Measurements from ENCODE around the gene FRMD4A. TPM values are rescaled to one million over a fixed set of nuclear protein-coding genes. Genes with fewer than 3 reads are reported as not detected.

FRMD4A gene
- total and polyA plus RNA-seq, 10 of the 15 experiments (the other 5 are each of a cell fraction or from before 2014, with no cell fraction given) = 17.8 to 75.2 (median 39.1) TPM

DNA sequence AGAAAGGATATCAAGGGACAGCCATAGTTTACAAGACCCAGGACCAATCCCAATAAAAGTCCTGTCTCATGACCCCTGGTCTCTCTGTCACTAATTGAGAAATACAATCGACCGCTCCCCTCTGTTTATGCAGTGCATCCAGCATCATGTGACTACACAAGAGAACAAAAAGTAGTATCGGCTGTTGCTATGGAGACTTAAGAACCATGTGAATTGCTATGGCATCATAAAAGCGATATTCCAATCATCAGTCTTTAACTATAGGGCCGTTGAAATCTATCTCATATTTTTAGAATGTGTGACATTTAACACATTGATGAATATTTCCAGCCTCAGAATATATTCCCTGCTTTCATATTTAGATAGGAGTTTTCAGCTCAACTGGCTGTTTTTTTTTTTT lies 139.3 kb downstream of the FRMD4A start:
- DNase-seq (ENCODE audit: low read depth, low spot score) (no peak), FAIRE-seq (no peak), ATAC-seq (no peak)
- Histone ChIP-seq H3K27me3 (replicated peaks in 1 of 2; ENCODE audit: control insufficient read depth in 2 of 2, insufficient read depth in 2 of 2, low read length in 1 of 2) (peaks cover 0 to 3% of the 10 kb centered on the region in 2 experiments; a peak in 2 of 4 replicates), H3K4me2 (ENCODE audit: control insufficient read depth, insufficient read depth) (no peak overlapping the region), H3K27ac (ENCODE audit: control insufficient read depth, insufficient read depth) (no peak overlapping the region), H3K9me3 (replicated peaks; ENCODE audit: control insufficient read depth, insufficient read depth, low read length) (no peaks in the 10 kb centered on the region), H4K20me1 (ENCODE audit: control insufficient read depth, insufficient read depth) (no peaks in the 10 kb centered on the region), H3K4me3 (no peak overlapping the region), H2AFZ (ENCODE audit: control insufficient read depth, low read depth, low read length) (no peak overlapping the region), H3K4me1 (ENCODE audit: control insufficient read depth, insufficient read depth, low read length) (no peaks in the 10 kb centered on the region), H3K79me2 (ENCODE audit: control insufficient read depth, insufficient read depth, low read length) (no peaks in the 10 kb centered on the region), H3K9ac (ENCODE audit: control insufficient read depth, insufficient read depth, low read length) (no peak overlapping the region), H3K36me3 (ENCODE audit: control insufficient read depth in 2 of 2, insufficient read depth in 2 of 2, low read length in 1 of 2) (no peaks in the 10 kb centered on the region)
- intact Hi-C loops (cut with micrococcal nuclease; ENCODE audit: unreplicated experiment) = no loop called here
- WGBS (ENCODE audit: insufficient coverage, insufficient replicate concordance, low lambda C conversion rate, missing lambda C conversion rate) = 45% methylated on average over 5 of the region's 5 CpGs
- in situ Hi-C loops (cut with MboI) = loop anchor here (10.0 kb wide), 1 partner anchor 633 kb away; no protein-coding TSS in a partner anchor
- ChIA-PET CTCF (interaction anchor here (0.5 to 4.9 kb wide), 3 partner anchors 9 to 780 kb away, joined by 3 to 21 read pairs (median 3); no protein-coding TSS in a partner anchor), SMC1A (ENCODE audit: uncharacterized antibody, unreplicated experiment) (no interaction called here), POLR2A (no interaction called here), RAD21 (ENCODE audit: unreplicated experiment) (no interaction called here)
- TF ChIP-seq KLF5 (IDR thresholded peaks at IDR 0.05; ENCODE audit: partially characterized antibody) (no peak), RAD21 (IDR thresholded peaks at IDR 0.05; ENCODE audit: insufficient read depth, low read depth, low read length) (no peak), TBL1XR1 (IDR thresholded peaks at IDR 0.05; ENCODE audit: low read depth, low read length) (no peak), TARDBP (IDR thresholded peaks at IDR 0.05; ENCODE audit: borderline replicate concordance) (no peak), HDAC6 (IDR thresholded peaks at IDR 0.05; ENCODE audit: unreplicated experiment) (no peak), RBBP5 (conservative IDR thresholded peaks at IDR 0.05) (no peak)
- TF ChIP-seq, protein P1, sequence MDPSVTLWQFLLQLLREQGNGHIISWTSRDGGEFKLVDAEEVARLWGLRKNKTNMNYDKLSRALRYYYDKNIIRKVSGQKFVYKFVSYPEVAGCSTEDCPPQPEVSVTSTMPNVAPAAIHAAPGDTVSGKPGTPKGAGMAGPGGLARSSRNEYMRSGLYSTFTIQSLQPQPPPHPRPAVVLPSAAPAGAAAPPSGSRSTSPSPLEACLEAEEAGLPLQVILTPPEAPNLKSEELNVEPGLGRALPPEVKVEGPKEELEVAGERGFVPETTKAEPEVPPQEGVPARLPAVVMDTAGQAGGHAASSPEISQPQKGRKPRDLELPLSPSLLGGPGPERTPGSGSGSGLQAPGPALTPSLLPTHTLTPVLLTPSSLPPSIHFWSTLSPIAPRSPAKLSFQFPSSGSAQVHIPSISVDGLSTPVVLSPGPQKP (IDR thresholded peaks at IDR 0.05; ENCODE audit: low read depth, low read length) = no peak
- BruUV-seq (replicated peaks) = no TSS peak

DNA sequence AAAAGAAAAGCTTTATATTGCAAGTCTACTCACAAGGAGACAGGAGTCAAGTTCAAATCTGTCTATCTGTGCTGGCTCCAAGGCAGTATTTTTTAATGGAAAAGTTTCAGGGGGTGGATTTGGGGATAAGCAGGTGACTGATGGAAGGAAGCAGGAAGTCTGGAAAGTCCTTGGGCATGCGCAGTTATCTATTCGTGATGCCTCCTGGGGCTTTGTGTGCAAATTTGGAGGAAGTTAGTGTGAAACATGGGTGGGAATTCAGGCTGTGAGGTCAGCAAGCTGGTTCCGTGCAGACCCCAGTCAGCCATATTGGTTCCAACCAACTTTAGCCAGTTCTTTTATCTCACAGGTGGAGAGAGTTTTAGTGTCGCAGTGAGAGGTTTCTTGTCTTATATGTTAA lies 140.0 kb downstream of the FRMD4A start:
- Histone ChIP-seq H3K4me3 (no peak overlapping the region), H3K4me2 (ENCODE audit: control insufficient read depth, insufficient read depth) (no peak overlapping the region), H3K27ac (ENCODE audit: control insufficient read depth, insufficient read depth) (no peak overlapping the region), H3K9me3 (replicated peaks; ENCODE audit: control insufficient read depth, insufficient read depth, low read length) (peaks cover 2% of the 10 kb centered on the region; the same call in 1 of the 3 replicates), H3K36me3 (ENCODE audit: control insufficient read depth in 2 of 2, insufficient read depth in 2 of 2, low read length in 1 of 2) (no peaks in the 10 kb centered on the region), H3K79me2 (ENCODE audit: control insufficient read depth, insufficient read depth, low read length) (no peaks in the 10 kb centered on the region), H3K27me3 (replicated peaks in 1 of 2; ENCODE audit: control insufficient read depth in 2 of 2, insufficient read depth in 2 of 2, low read length in 1 of 2) (peaks cover 0 to 1% of the 10 kb centered on the region in 2 experiments; a peak in 2 of 4 replicates), H2AFZ (ENCODE audit: control insufficient read depth, low read depth, low read length) (no peak overlapping the region), H3K9ac (ENCODE audit: control insufficient read depth, insufficient read depth, low read length) (no peak overlapping the region), H4K20me1 (ENCODE audit: control insufficient read depth, insufficient read depth) (no peaks in the 10 kb centered on the region), H3K4me1 (ENCODE audit: control insufficient read depth, insufficient read depth, low read length) (peaks cover 2% of the 10 kb centered on the region)
- WGBS (ENCODE audit: insufficient coverage, insufficient replicate concordance, low lambda C conversion rate, missing lambda C conversion rate) = 40% methylated on average over 4 of the region's 4 CpGs
- in situ Hi-C loops (cut with MboI) (loop anchor here (10.0 kb wide), 1 partner anchor 634 kb away; no protein-coding TSS in a partner anchor), intact Hi-C loops (cut with micrococcal nuclease; ENCODE audit: unreplicated experiment) (no loop called here)
- TF ChIP-seq, protein P2, sequence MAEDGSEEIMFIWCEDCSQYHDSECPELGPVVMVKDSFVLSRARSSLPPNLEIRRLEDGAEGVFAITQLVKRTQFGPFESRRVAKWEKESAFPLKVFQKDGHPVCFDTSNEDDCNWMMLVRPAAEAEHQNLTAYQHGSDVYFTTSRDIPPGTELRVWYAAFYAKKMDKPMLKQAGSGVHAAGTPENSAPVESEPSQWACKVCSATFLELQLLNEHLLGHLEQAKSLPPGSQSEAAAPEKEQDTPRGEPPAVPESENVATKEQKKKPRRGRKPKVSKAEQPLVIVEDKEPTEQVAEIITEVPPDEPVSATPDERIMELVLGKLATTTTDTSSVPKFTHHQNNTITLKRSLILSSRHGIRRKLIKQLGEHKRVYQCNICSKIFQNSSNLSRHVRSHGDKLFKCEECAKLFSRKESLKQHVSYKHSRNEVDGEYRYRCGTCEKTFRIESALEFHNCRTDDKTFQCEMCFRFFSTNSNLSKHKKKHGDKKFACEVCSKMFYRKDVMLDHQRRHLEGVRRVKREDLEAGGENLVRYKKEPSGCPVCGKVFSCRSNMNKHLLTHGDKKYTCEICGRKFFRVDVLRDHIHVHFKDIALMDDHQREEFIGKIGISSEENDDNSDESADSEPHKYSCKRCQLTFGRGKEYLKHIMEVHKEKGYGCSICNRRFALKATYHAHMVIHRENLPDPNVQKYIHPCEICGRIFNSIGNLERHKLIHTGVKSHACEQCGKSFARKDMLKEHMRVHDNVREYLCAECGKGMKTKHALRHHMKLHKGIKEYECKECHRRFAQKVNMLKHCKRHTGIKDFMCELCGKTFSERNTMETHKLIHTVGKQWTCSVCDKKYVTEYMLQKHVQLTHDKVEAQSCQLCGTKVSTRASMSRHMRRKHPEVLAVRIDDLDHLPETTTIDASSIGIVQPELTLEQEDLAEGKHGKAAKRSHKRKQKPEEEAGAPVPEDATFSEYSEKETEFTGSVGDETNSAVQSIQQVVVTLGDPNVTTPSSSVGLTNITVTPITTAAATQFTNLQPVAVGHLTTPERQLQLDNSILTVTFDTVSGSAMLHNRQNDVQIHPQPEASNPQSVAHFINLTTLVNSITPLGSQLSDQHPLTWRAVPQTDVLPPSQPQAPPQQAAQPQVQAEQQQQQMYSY (CRISPR knock-in tag; IDR thresholded peaks at IDR 0.05) = no peak
- TF ChIP-seq ASH2L (IDR thresholded peaks at IDR 0.05; ENCODE audit: borderline replicate concordance, low read depth) = no peak
- ChIA-PET RAD21 (ENCODE audit: unreplicated experiment) (no interaction called here), SMC1A (ENCODE audit: uncharacterized antibody, unreplicated experiment) (no interaction called here), CTCF (interaction anchor here (4.9 kb wide), 1 partner anchor 10 kb away, joined by 21 read pairs; no protein-coding TSS in a partner anchor), POLR2A (no interaction called here)
- no peak for FAIRE-seq
- no peak for ATAC-seq
- no TSS peak for BruUV-seq (replicated peaks)
- no peak for DNase-seq (ENCODE audit: low read depth, low spot score)

Measured in GM12878 (cell line).